ENCODE data around the gene IKZF1. TPM values are rescaled to one million over a fixed set of nuclear protein-coding genes. Genes with fewer than 3 reads are reported as not detected.

Gene IKZF1
- total RNA-seq, 1 experiment from 2014 or later: 0.57 TPM

GRCh38 chr7:50449881-50450589 is 145.5 kb downstream of the IKZF1 start, which contains the start of gene FIGNL1 (continued):
- TF ChIP-seq ZBTB33 (IDR thresholded peaks at IDR 0.05; ENCODE audit: extremely low read depth, insufficient replicate concordance, low read length) (no peak), SRF (IDR thresholded peaks at IDR 0.05; ENCODE audit: low read depth) (no peak), ZNF274 (IDR thresholded peaks at IDR 0.05; ENCODE audit: low read depth, low read length) (no peak)
- TF ChIP-seq, protein P1, sequence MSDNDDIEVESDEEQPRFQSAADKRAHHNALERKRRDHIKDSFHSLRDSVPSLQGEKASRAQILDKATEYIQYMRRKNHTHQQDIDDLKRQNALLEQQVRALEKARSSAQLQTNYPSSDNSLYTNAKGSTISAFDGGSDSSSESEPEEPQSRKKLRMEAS (IDR thresholded peaks at IDR 0.05): peak; percentile 83

DNA sequence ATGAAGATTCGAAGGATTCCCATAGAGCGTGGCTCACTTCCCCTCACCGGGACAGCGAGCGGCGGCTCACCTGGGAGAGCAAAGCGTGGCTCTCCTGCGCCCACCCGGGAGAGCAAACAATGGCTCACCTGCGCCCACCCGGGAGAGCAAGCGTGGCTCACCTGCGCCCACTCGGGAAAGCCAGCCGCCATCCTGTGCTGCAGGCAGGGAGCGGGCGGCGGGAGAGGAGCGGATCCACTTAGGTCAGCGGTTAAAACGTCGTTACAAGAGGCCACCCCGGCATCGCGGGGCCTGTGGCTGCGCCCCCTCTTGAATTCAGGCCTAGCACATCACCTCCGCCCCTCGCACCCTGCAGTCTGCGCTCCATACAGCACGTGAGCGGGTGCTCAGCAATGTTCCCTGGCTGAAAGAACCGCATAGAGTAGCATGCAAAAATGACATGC is 146.1 kb downstream of the IKZF1 start:
- ChIA-PET RAD21 (ENCODE audit: low non-redundant PET in 1 of 2, low total read pairs in 2 of 2, uncharacterized antibody in 2 of 2, unreplicated experiment in 2 of 2) (no interaction called here), POLR2A (no interaction called here), CTCF (interaction anchor here (1.3 kb wide), 1 partner anchor 710 kb away, joined by 3 read pairs; no protein-coding TSS in a partner anchor)
- H2AFZ ChIP-seq (ENCODE audit: low read depth, low read length, poor library complexity, severe bottlenecking): peak overlapping the region; percentile 87
- peaks cover 32 to 43% of the 10 kb centered on the region in 2 experiments for H3K4me1 ChIP-seq (ENCODE audit: control insufficient read depth in 1 of 2, insufficient read depth in 2 of 2, low read length in 2 of 2)
- peaks cover 13% of the 10 kb centered on the region; the same call in 1 of the 2 replicates for H3K27me3 ChIP-seq (ENCODE audit: insufficient read depth, low read length)
- DNase-seq (ENCODE audit: low read depth, low spot score) (no peak), ATAC-seq (no peak)
- intact Hi-C loops (cut with micrococcal nuclease): no loop called here
- no peaks in the 10 kb centered on the region for H3K79me2 ChIP-seq (ENCODE audit: insufficient read depth, low read length)
- peak overlapping the region; percentile 69 for H3K27ac ChIP-seq (ENCODE audit: low read depth, low read length)
- H3K36me3 ChIP-seq (ENCODE audit: control insufficient read depth in 1 of 2, insufficient read depth in 2 of 2, low read length in 2 of 2): peaks cover 0 to 7% of the 10 kb centered on the region in 2 experiments; a peak in 1 of 4 replicates
- H3K4me3 ChIP-seq (replicated peaks in 1 of 2; ENCODE audit: low read depth in 1 of 2, low read length in 2 of 2): peak overlapping the region; percentile 74 to 75
- peaks cover 17% of the 10 kb centered on the region; the same call in 1 of the 2 replicates for H4K20me1 ChIP-seq (ENCODE audit: insufficient read depth)
- no peaks in the 10 kb centered on the region for H3K9me3 ChIP-seq (ENCODE audit: control insufficient read depth in 1 of 2, insufficient read depth in 1 of 2, low read depth in 1 of 2, low read length in 2 of 2)
- peak overlapping the region; percentile 94 for H3K4me2 ChIP-seq (ENCODE audit: low read length)
- BruUV-seq (replicated peaks): no TSS peak
- TF ChIP-seq ZBTB33 (IDR thresholded peaks at IDR 0.05; ENCODE audit: extremely low read depth, insufficient replicate concordance, low read length): no peak
- no peak for TF ChIP-seq SRF (IDR thresholded peaks at IDR 0.05; ENCODE audit: low read depth)
- peak; percentile 5; the same call in 1 of the 2 replicates for TF ChIP-seq ZFX (IDR thresholded peaks at IDR 0.05)
- H3K9ac ChIP-seq (ENCODE audit: low read length): peak overlapping the region; percentile 79
- no peaks in the 10 kb centered on the region for H3K9me2 ChIP-seq (ENCODE audit: insufficient read depth)

Other genes starting within 250 kb of the IKZF1 start
- gene ZPBP, start 211.5 kb upstream of the IKZF1 start, total RNA-seq (2021; ENCODE audit: unreplicated experiment): not detected
- 28.1 TPM for gene FIGNL1, start 145.6 kb downstream of the IKZF1 start, total RNA-seq (2021; ENCODE audit: unreplicated experiment)